ENCODE data around the gene TXNDC8.
"Not testable (repeated sequence)": the region's sequence is repeated elsewhere in the genome, so short reads cannot be mapped to it uniquely, and the experiment has no call there.

The TXNDC8 gene

DNA sequence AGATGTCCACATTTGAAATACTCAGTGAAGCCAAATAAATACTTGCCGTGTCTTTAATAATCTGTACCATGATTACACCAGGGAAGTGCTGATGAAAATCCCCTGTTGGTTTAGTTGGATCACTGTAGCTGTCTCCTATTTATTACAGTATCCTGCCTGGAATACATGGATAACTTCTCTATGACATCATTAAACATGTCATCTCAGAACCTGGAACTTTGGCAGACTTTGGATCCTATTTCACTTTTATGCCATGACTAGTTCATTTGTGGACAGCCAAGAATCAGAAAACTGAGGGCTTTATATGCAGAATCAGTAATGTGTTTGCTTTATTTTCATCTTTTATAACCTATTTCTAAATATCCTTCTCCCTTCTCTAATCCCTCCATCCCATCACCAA lies at the start of gene TXNDC8:
TSS of gene TXNDC8 (minus strand) at position 137 of the 400 bp plus-strand sequence.
- no peak for DNase-seq

- no peak for DNase-seq
Observed at GRCh38 chr9:110383491-110383890, 45.8 kb upstream of the TXNDC8 start.

DNA sequence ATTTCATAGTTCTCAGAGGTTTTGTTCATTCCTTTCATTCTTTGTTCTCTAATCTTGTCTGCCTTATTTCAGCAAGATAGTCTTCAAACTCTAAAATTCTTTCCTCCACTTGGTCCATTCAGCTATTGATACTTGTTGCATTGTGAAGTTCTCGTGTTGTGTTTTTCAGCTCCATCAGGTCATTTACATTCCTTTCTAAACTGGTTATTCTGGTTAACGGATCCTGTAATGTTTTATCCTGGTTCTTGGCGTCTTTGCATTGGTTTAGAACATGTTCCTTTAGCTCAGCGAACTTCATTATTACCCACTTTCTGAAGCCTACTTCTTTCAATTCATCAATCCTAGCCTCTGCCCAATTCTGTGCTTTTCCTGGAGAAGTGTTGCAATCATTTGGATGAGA lies 45.1 kb upstream of the TXNDC8 start:
- no peak for DNase-seq

DNA sequence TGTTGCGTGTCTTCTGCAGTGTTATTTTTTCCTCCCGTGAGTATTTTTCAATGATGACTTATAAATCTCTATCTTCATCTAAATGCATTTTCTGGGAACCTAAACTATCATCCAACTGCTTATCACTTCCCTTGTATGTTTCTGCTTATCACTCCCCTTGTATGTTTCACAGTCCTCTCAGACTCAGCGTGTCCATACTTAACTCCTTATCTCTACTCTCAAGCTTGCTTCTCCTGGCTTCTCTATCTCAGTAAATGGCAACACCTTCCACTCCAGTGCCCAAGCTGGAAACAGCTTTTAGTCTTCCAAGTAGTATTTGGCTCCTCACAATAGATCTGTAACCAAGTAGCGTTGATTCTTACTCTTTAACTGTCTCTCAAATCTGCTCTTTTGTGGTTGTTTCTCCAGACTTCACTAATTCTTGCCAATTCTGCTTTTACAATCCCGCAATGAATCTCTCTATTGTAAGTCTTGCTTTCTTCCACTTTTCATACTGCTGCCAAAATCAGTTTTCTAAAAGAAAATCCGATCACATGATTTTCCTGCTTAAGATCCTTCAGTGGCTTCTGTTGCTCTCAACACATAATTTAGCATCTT lies 33.8 kb upstream of the TXNDC8 start:
- no peak for DNase-seq

- DNase-seq: no peak
Observed at GRCh38 chr9:110370315-110370714, 32.7 kb upstream of the TXNDC8 start.

DNA sequence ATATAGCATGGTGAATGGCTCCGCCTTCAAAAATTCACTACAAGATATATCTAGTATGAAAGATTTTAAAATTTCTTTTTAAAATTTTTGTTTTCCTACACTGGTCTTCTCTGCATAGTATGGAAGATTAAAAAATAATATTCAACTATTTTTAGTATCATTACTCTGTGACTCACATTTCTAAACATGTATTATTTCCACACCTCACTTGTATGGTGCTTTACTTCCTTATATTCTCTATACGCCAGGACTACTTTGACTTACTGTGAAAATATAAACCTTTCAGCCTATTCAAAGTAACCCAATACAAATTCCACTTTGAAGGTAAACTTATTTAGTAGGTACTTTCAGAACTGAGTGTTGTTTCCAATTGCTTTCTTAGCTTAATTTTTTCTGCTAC lies 26.8 kb upstream of the TXNDC8 start:
- no peak for DNase-seq

GRCh38 chr9:110358992-110359391 lies 21.3 kb upstream of the TXNDC8 start:
- DNase-seq: not testable (repeated sequence)

- no peak for DNase-seq
Observed at GRCh38 chr9:110357505-110357904, 19.8 kb upstream of the TXNDC8 start.

GRCh38 chr9:110356639-110357395 lies 19.2 kb upstream of the TXNDC8 start:
- no peak for DNase-seq

DNA sequence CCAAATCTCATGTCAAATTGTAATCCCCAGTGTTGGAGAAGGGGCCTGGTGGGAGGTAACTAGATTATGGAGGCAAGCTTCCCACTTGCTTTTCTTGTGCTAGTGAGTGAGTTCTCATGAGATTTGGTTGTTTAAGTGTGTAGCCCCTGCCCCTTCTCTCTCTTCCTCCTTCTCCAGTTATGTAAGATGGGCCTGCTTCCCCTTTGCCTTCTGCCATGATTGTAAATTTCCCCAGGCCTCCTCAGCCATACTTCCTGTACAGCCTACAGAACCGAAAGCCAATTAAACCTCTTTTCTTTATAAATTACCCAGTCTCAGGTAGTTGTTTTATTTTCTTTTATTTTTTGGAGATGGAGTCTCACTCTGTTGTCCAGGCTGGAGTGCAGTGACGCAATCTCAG lies 18.2 kb upstream of the TXNDC8 start:
- DNase-seq: no peak

DNA sequence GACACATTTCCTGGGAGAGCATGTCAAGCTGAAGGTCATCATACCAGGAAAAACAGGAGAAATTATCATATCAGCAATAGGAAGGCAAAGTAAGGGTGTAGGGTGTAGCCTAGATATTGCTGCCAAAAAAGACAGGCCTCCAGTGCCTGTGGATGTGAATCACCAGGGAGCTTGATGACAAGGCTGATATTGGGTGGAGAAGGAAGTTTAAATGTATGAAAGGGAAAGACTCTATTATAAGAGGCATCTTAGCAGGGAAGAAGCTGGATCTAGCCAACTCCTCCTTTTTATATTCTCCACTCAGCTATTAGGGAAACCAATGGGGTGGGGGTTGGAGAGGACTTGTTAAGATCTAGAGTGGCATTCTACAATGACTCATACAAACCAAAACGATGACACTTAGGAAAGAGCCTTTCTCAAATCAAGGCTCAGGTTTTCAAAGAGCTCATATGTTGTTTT lies 13.4 kb upstream of the TXNDC8 start:
- no peak for DNase-seq

GRCh38 chr9:110346325-110346724 lies 8.7 kb upstream of the TXNDC8 start:
- DNase-seq: no peak

GRCh38 chr9:110344821-110345220 lies 7.2 kb upstream of the TXNDC8 start:
- no peak for DNase-seq

GRCh38 chr9:110343551-110343950 lies 5.9 kb upstream of the TXNDC8 start:
- DNase-seq: no peak

DNA sequence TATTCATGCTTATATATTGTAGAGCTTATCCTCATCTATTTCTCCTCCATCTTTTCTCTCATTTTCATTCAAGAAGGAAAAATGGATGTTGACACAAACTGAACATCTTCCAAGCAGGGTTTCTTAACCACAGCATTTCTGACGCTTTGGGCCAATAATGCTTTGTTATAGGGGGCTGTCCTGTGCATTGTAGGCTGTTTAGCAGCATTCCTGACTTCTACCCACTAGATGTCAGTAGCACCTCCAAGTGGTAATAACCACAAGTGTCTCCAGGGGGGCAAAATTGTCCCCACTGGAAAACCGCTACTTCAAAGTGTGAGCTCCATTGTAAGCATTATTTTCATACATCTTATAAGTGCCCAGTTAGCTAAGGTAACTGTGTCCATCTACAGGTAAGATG lies 2.6 kb upstream of the TXNDC8 start:
- no peak for DNase-seq

- no peak for DNase-seq
Observed at GRCh38 chr9:110338143-110338542, 480 bp upstream of the TXNDC8 start.

- DNase-seq: no peak
Observed at GRCh38 chr9:110336363-110336762, 1.3 kb downstream of the TXNDC8 start.

DNA sequence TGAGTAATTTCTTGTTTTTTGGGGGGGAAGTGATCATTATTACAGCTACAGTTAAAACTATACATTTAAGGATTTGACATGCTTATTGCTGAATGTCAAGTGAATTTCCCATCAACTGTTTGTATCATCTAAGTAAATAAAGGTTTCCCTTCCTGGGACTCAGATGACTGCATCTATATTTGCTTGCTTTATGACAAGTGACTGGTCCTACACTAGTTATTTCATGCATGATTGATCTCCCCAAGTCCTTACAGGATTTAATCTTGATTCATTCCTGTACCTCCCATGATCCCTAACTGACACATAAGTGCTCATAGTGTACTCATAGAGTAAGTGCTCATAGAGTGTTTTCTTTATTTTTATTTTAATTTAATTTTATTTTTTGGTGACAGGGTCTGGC lies 2.8 kb downstream of the TXNDC8 start:
- no peak for DNase-seq

GRCh38 chr9:110334183-110334582 lies 3.5 kb downstream of the TXNDC8 start:
- no peak for DNase-seq

DNA sequence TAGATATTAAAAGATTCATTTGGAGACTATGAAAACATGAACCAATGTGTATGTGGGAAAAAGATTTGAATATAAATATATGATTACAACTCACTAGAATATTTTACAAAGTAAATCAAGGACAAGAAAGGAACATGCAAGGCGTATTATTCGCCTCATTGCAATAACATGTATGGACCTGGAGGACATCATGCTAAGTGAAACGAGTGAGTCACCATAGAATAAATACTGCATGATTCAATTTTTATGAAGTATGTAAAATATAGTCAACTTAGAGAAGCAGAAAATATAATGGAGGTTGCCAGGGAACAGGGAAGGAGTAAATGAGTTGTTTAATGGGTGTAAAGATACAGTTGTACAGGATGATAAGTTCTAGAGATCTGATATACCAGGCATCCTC lies 4.9 kb downstream of the TXNDC8 start:
- DNase-seq: no peak

GRCh38 chr9:110330484-110331105 lies 7.1 kb downstream of the TXNDC8 start:
- no peak for DNase-seq

DNA sequence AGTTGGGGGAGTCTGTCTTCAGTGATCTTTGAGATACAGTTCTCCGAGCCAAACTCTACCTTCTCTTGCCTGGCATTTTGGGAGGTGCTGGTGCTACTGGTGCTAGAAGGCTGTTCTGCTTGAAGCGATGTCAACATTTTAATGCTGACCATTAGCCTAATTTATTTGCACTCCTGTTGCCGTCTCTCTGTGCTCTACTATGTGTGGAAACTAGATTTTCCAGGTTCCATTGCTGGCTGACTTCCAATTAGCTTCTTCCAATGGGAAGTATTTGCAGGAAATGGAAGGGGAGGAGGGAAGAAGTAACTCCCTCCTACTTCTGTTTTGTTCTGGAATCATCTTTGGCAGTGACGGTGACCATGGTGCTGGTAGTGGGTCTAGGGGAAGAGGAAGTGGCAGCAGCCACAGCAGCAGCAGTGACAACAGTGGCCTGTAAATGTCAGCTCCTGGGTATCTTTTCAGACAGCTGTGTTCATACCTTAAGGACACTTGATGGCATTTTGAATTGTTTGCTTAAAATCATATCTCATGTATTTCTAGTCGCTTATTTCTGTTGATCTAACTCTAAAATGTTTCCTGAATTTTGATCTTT lies 7.9 kb downstream of the TXNDC8 start:
- DNase-seq: no peak

GRCh38 chr9:110328763-110329162 lies 8.9 kb downstream of the TXNDC8 start:
- no peak for DNase-seq

DNA sequence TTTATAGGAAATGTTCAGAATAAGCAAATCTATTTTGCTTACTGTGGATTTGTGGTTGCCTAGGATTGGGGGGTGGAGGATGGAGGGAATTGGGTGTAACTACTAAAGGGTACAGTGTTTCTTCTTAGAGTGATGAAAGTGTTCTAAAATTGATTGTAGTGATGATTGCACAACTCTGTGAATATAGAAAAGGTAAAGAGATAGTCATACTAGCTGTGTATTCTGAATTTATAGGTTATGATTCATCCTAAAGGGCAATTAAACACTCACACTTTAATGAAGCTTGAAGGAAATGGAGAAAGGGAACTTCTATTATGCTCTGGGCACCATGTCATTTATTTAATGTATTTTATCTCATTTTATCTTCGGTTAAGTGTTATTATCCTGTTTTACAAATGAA lies 9.9 kb downstream of the TXNDC8 start:
- DNase-seq: no peak

Data from NCI-H1048 (cell line).